Gastrocnemius medialis (tissue), 4 donors: Measurements from ENCODE around the gene PLXNB1.

Source experiments
- CTCF ChIP-seq, 5 experiments: fragments of 450-650 bp in 3 of 5; fragments of 200-600 bp in 2 of 5; sonication (generic) in 2 of 5; IDR thresholded peaks in 4 of 5; conservative IDR thresholded peaks in 1 of 5; 1 replicate in 4 of 5; 2 replicates in 1 of 5; pipeline ENCODE4 v1.5.1; 2016 to 2019; ENCODE audit warnings: antibody characterized with exemption in 5 of 5, mild to moderate bottlenecking in 3 of 5, moderate library complexity in 3 of 5
- POLR2A ChIP-seq, 2 donors: fragments of 450-650 bp; IDR thresholded peaks; one replicate each; pipeline ENCODE4 v1.6.1; 2017; ENCODE audit warnings: antibody characterized with exemption in 2 of 2, mild to moderate bottlenecking in 2 of 2, moderate library complexity in 2 of 2

DNA sequence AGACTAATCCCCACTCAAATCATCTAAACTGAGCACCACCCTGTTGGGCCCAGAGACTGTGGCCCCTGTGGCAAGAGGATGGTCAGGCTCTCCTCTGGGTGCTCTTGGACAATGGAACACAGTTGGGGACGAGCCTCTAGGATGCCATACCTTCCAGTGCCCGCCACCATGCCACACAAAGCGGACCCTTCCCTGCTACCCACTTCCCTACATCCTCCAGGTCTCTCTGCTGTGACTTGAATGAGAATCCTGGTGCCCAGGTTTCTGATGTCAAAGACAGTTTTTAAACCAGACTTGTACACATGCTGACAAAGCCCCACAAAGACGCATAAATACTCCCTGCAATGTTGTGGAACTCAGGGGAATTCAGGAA is 5.3 kb upstream of the PLXNB1 start:
- TF ChIP-seq POLR2A (IDR thresholded peaks at IDR 0.05), result no peak
- TF ChIP-seq CTCF (IDR thresholded peaks at IDR 0.05 in 4 of 5, conservative IDR thresholded peaks at IDR 0.05 in 1 of 5), result no peak
